ENCODE measurements around the gene GABRG3. TPM values are rescaled to one million over a fixed set of nuclear protein-coding genes. Genes with fewer than 3 reads are reported as not detected.

The GABRG3 gene
- total and polyA plus RNA-seq, 12 donors, result 0.08 to 1.1 (median 0.44) TPM; not detected in 5

GRCh38 chr15:27576576-27576975 lies 605.6 kb downstream of the GABRG3 start:
- no peaks in the 10 kb centered on the region for H3K36me3 ChIP-seq (replicated peaks in 1 of 2)
- intact Hi-C loops (cut with DNase I), result no loop called here

DNA sequence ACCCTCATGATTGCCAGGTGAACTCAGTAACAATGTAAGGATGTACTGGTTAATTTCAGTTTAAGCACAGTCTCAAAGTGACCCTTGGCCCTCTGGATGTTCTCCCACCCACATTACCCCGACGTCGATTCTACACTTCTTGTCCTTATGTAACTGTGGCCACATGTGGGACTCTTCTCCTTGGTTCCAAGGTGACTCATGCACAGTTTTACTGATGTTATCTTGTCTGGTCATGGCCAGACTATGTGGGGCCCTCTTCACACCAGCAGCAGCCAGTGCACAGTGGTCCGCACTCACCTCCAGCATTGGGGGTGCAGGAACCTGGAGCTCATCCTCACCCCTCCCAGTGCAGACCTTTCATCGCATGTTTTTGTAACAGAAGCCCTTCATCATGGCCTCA lies 608.8 kb downstream of the GABRG3 start:
- H3K4me3 ChIP-seq, result no peak overlapping the region
- H3K27ac ChIP-seq, result no peak overlapping the region
- 83 to 92% (median 86%) methylated on average over 4 to 5 of the region's 5 CpGs for WGBS, 4 donors
- no peak for DNase-seq
- no peaks in the 10 kb centered on the region for H3K27me3 ChIP-seq
- intact Hi-C loops (cut with DNase I), result no loop called here
- no peaks in the 10 kb centered on the region for H3K4me1 ChIP-seq (replicated peaks in 1 of 2)
- TF ChIP-seq, protein P1, sequence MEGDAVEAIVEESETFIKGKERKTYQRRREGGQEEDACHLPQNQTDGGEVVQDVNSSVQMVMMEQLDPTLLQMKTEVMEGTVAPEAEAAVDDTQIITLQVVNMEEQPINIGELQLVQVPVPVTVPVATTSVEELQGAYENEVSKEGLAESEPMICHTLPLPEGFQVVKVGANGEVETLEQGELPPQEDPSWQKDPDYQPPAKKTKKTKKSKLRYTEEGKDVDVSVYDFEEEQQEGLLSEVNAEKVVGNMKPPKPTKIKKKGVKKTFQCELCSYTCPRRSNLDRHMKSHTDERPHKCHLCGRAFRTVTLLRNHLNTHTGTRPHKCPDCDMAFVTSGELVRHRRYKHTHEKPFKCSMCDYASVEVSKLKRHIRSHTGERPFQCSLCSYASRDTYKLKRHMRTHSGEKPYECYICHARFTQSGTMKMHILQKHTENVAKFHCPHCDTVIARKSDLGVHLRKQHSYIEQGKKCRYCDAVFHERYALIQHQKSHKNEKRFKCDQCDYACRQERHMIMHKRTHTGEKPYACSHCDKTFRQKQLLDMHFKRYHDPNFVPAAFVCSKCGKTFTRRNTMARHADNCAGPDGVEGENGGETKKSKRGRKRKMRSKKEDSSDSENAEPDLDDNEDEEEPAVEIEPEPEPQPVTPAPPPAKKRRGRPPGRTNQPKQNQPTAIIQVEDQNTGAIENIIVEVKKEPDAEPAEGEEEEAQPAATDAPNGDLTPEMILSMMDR (IDR thresholded peaks at IDR 0.05), result no peak
- TF ChIP-seq POLR2A (IDR thresholded peaks at IDR 0.05), result no peak
- H3K9me3 ChIP-seq (replicated peaks in 1 of 3), result no peaks in the 10 kb centered on the region
- no peaks in the 10 kb centered on the region for H3K36me3 ChIP-seq (replicated peaks in 1 of 2)

More at GRCh38 chr15:27576576-27576975, 605.6 kb downstream of the GABRG3 start:
- Histone ChIP-seq H3K27me3 (no peaks in the 10 kb centered on the region), H3K4me3 (no peak overlapping the region), H3K27ac (no peak overlapping the region), H3K9me3 (replicated peaks in 1 of 3) (no peaks in the 10 kb centered on the region), H3K4me1 (replicated peaks in 1 of 2) (no peaks in the 10 kb centered on the region)
- no peak for TF ChIP-seq POLR2A (IDR thresholded peaks at IDR 0.05)
- TF ChIP-seq, protein P1 (IDR thresholded peaks at IDR 0.05), result no peak
- 73 to 85% (median 77%) methylated on average over 1 of the region's 1 CpG for WGBS, 4 donors
- no peak for DNase-seq

GRCh38 chr15:27582726-27583410 lies 611.9 kb downstream of the GABRG3 start:
- Histone ChIP-seq H3K9me3 (replicated peaks in 1 of 3) (no peaks in the 10 kb centered on the region), H3K36me3 (replicated peaks in 1 of 2) (no peaks in the 10 kb centered on the region), H3K27ac (no peak overlapping the region), H3K27me3 (no peaks in the 10 kb centered on the region), H3K4me1 (replicated peaks in 1 of 2) (no peaks in the 10 kb centered on the region), H3K4me3 (no peak overlapping the region)
- intact Hi-C loops (cut with DNase I), result no loop called here
- DNase-seq, result no peak
- WGBS, 4 donors, result 66 to 73% (median 71%) methylated on average over 5 of the region's 5 CpGs
- TF ChIP-seq, protein P1 (IDR thresholded peaks at IDR 0.05), result no peak
- TF ChIP-seq POLR2A (IDR thresholded peaks at IDR 0.05), result no peak

DNA sequence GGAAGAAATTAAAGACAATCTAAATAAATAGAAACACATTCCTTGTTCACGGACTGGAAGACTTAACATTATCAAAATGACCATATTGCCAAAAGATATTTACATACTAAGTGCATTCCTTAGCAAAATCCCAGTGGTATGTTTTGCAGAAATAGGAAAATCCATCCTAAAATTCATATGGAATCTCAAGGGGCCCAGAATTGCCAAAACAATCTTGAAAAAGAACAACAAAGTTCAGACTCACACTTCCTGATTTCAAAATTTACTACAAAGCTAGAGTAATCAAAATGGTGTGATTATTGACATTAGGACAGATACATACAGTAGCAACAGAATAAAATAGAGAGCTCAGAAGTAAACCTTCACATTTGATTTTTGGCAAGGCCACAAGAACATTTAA lies 612.7 kb downstream of the GABRG3 start:
- Histone ChIP-seq H3K9me3 (replicated peaks in 1 of 3) (no peaks in the 10 kb centered on the region), H3K36me3 (replicated peaks in 1 of 2) (no peaks in the 10 kb centered on the region), H3K4me3 (no peak overlapping the region), H3K4me1 (replicated peaks in 1 of 2) (no peaks in the 10 kb centered on the region), H3K27me3 (no peaks in the 10 kb centered on the region), H3K27ac (no peak overlapping the region)
- WGBS, 4 donors, result 0 to 65% (median 37%) methylated on average over 1 of the region's 1 CpG
- no peak for DNase-seq
- intact Hi-C loops (cut with DNase I), result no loop called here
- TF ChIP-seq POLR2A (IDR thresholded peaks at IDR 0.05), result no peak
- TF ChIP-seq, protein P1 (IDR thresholded peaks at IDR 0.05), result no peak

Data from adrenal gland (tissue), 12 donors.